NCI-H1092 (cell line): ENCODE results near the gene C11orf24.

Experiments
- DNase-seq: peaks from one replicate; lab custom pipeline; 2025; lab: John Stamatoyannopoulos, UW

C11orf24 gene

GRCh38 chr11:68270196-68271022, 1.4 kb downstream of the C11orf24 start:
- no peak for DNase-seq

GRCh38 chr11:68269414-68270081, 2.2 kb downstream of the C11orf24 start:
- DNase-seq: no peak

- no peak for DNase-seq
Measured at GRCh38 chr11:68267881-68268240, 3.9 kb downstream of the C11orf24 start.

GRCh38 chr11:68266936-68267880, 4.6 kb downstream of the C11orf24 start:
- DNase-seq: no peak

- DNase-seq: no peak
Measured at GRCh38 chr11:68266121-68266891, 5.5 kb downstream of the C11orf24 start.

- no peak for DNase-seq
Measured at GRCh38 chr11:68264741-68265540, 6.8 kb downstream of the C11orf24 start.

GRCh38 chr11:68264244-68264643, 7.5 kb downstream of the C11orf24 start:
- no peak for DNase-seq

GRCh38 chr11:68263444-68264035, 8.2 kb downstream of the C11orf24 start:
- DNase-seq: no peak

GRCh38 chr11:68262544-68262827, 9.3 kb downstream of the C11orf24 start:
- no peak for DNase-seq

GRCh38 chr11:68261749-68262543, 9.8 kb downstream of the C11orf24 start:
- DNase-seq: no peak

GRCh38 chr11:68261006-68261405, 10.8 kb downstream of the C11orf24 start:
- DNase-seq: no peak

GRCh38 chr11:68260484-68260883, 11.3 kb downstream of the C11orf24 start:
- no peak for DNase-seq

- no peak for DNase-seq
Measured at GRCh38 chr11:68259122-68259959, 12.4 kb downstream of the C11orf24 start.

GRCh38 chr11:68258363-68258765, 13.4 kb downstream of the C11orf24 start:
- no peak for DNase-seq

GRCh38 chr11:68257477-68258362, 14.1 kb downstream of the C11orf24 start:
- DNase-seq: peak; percentile 90

- no peak for DNase-seq
Measured at GRCh38 chr11:68256331-68256741, 15.4 kb downstream of the C11orf24 start.

- no peak for DNase-seq
Measured at GRCh38 chr11:68255526-68255925, 16.2 kb downstream of the C11orf24 start.

GRCh38 chr11:68254421-68254820, 17.4 kb downstream of the C11orf24 start:
- no peak for DNase-seq
